Fibroblast of the conjunctiva (primary cell): ENCODE data around the gene MAN2A2.
"Not testable (repeated sequence)": the region's sequence is repeated elsewhere in the genome, so short reads cannot be mapped to it uniquely, and the experiment has no call there.

ENCODE experiments used
- DNase-seq: peaks from one replicate; pipeline ENCODE4 v3.0.0-alpha.2; 2010; ENCODE audit warnings: low read depth

Gene MAN2A2

GRCh38 chr15:90918835-90919234 lies 15.7 kb downstream of the MAN2A2 start:
- DNase-seq = no peak

- DNase-seq = no peak
Observed at GRCh38 chr15:90921887-90922286, 18.8 kb downstream of the MAN2A2 start.

GRCh38 chr15:90922712-90923322 lies 19.7 kb downstream of the MAN2A2 start:
- DNase-seq = not testable (repeated sequence)

GRCh38 chr15:90924375-90924774 lies 21.3 kb downstream of the MAN2A2 start:
- DNase-seq = no peak

- DNase-seq = not testable (repeated sequence)
Observed at GRCh38 chr15:90926766-90927165, 23.7 kb downstream of the MAN2A2 start.

GRCh38 chr15:90928106-90928505 lies 25.0 kb downstream of the MAN2A2 start:
- DNase-seq = not testable (repeated sequence)

GRCh38 chr15:90929246-90930019 lies 26.3 kb downstream of the MAN2A2 start:
- no peak for DNase-seq

- no peak for DNase-seq
Observed at GRCh38 chr15:90930861-90931574, 27.9 kb downstream of the MAN2A2 start.

- DNase-seq = no peak
Observed at GRCh38 chr15:90931575-90931827, 28.4 kb downstream of the MAN2A2 start.

GRCh38 chr15:90931828-90932659 lies 28.9 kb downstream of the MAN2A2 start, which contains the start of gene HDDC3:
Gene HDDC3 (minus strand): TSS chr15:90932549. CDS start chr15:90932540, 9 bp downstream.
- peak; percentile 60 for DNase-seq

- DNase-seq = no peak
Observed at GRCh38 chr15:90932660-90932991, 29.5 kb downstream of the MAN2A2 start.

- DNase-seq = no peak
Observed at GRCh38 chr15:90933301-90933700, 30.2 kb downstream of the MAN2A2 start.

- DNase-seq = peak; percentile 75
Observed at GRCh38 chr15:90934256-90934948, 31.3 kb downstream of the MAN2A2 start.

- peak; percentile 55 for DNase-seq
Observed at GRCh38 chr15:90934949-90935751, 32.0 kb downstream of the MAN2A2 start, which contains the start of gene UNC45A. Gene UNC45A (plus strand): TSS chr15:90935285. CDS start chr15:90935325, 40 bp downstream.

GRCh38 chr15:90936823-90937222 lies 33.7 kb downstream of the MAN2A2 start:
- no peak for DNase-seq

- no peak for DNase-seq
Observed at GRCh38 chr15:90938261-90938660, 35.2 kb downstream of the MAN2A2 start.

GRCh38 chr15:90939756-90940155 lies 36.7 kb downstream of the MAN2A2 start:
- no peak for DNase-seq

GRCh38 chr15:90941038-90941437 lies 37.9 kb downstream of the MAN2A2 start:
- DNase-seq = no peak

- no peak for DNase-seq
Observed at GRCh38 chr15:90942354-90943120, 39.4 kb downstream of the MAN2A2 start.

GRCh38 chr15:90945091-90945490 lies 42.0 kb downstream of the MAN2A2 start:
- no peak for DNase-seq
